Measurements from ENCODE around the gene BOLA3. TPM values are rescaled to one million over a fixed set of nuclear protein-coding genes. Genes with fewer than 3 reads are reported as not detected.

BOLA3 gene
- polyA plus RNA-seq, 1 experiment, result 38.6 TPM

GRCh38 chr2:74174909-74175308 lies 27.2 kb upstream of the BOLA3 start:
- ChIA-PET POLR2A (no interaction called here), CTCF (interaction anchor here (0.8 kb wide), 1 partner anchor 28 kb away, joined by 4 read pairs; the partner anchor contains the start of gene BOLA3)
- peaks cover 4% of the 10 kb centered on the region; the same call in 1 of the 2 replicates for H3K9me3 ChIP-seq (ENCODE audit: control insufficient read depth, insufficient read depth, low read length)
- DNase-seq (ENCODE audit: low read depth, low spot score), result no peak
- no peaks in the 10 kb centered on the region for H3K27me3 ChIP-seq (ENCODE audit: control insufficient read depth, insufficient read depth, low read length)
- H3K4me3 ChIP-seq (ENCODE audit: low read depth, low read length), result no peak overlapping the region
- no peak overlapping the region for H3K27ac ChIP-seq (ENCODE audit: low read depth, low read length)
- TF ChIP-seq CTCF (IDR thresholded peaks at IDR 0.05; ENCODE audit: low read depth, low read length), result no peak

GRCh38 chr2:74168739-74169138 lies 21.0 kb upstream of the BOLA3 start:
- POLR2A ChIA-PET, result interaction anchor here (2.9 kb wide), 1 partner anchor 10 kb away, joined by 9 read pairs; the partner anchor contains the start of gene MOB1A
- DNase-seq (ENCODE audit: low read depth, low spot score), result no peak
- Histone ChIP-seq H3K4me3 (ENCODE audit: low read depth, low read length) (no peak overlapping the region), H3K27me3 (ENCODE audit: control insufficient read depth, insufficient read depth, low read length) (no peaks in the 10 kb centered on the region), H3K9me3 (ENCODE audit: control insufficient read depth, insufficient read depth, low read length) (no peaks in the 10 kb centered on the region), H3K27ac (ENCODE audit: low read depth, low read length) (no peak overlapping the region)
- TF ChIP-seq CTCF (IDR thresholded peaks at IDR 0.05; ENCODE audit: low read depth, low read length), result no peak
- CTCF ChIA-PET, result interaction anchor here (1.0 to 1.4 kb wide), 3 partner anchors 11 to 22 kb away, joined by 5 read pairs; partner anchors contain the start of gene BOLA3

GRCh38 chr2:74164761-74165160 lies 17.0 kb upstream of the BOLA3 start:
- DNase-seq (ENCODE audit: low read depth, low spot score), result no peak
- no peak for TF ChIP-seq CTCF (IDR thresholded peaks at IDR 0.05; ENCODE audit: low read depth, low read length)
- H3K9me3 ChIP-seq (ENCODE audit: control insufficient read depth, insufficient read depth, low read length), result no peaks in the 10 kb centered on the region
- H3K27me3 ChIP-seq (ENCODE audit: control insufficient read depth, insufficient read depth, low read length), result no peaks in the 10 kb centered on the region
- H3K4me3 ChIP-seq (ENCODE audit: low read depth, low read length), result no peak overlapping the region
- ChIA-PET CTCF (no interaction called here), POLR2A (no interaction called here)
- H3K27ac ChIP-seq (ENCODE audit: low read depth, low read length), result no peak overlapping the region

- Histone ChIP-seq H3K4me3 (ENCODE audit: low read depth, low read length) (no peak overlapping the region), H3K27ac (ENCODE audit: low read depth, low read length) (no peak overlapping the region), H3K9me3 (ENCODE audit: control insufficient read depth, insufficient read depth, low read length) (no peaks in the 10 kb centered on the region), H3K27me3 (ENCODE audit: control insufficient read depth, insufficient read depth, low read length) (no peaks in the 10 kb centered on the region)
- CTCF ChIA-PET, result interaction anchor here (1.0 kb wide), 1 partner anchor 15 kb away, joined by 4 read pairs; the partner anchor contains the start of gene BOLA3
- POLR2A ChIA-PET, result no interaction called here
- TF ChIP-seq CTCF (IDR thresholded peaks at IDR 0.05; ENCODE audit: low read depth, low read length), result no peak
- no peak for DNase-seq (ENCODE audit: low read depth, low spot score)
These were observed 15.2 kb upstream of the BOLA3 start for GRCh38 chr2:74162951-74163350.

- POLR2A ChIA-PET, result no interaction called here
- DNase-seq (ENCODE audit: low read depth, low spot score), result no peak
- Histone ChIP-seq H3K27ac (ENCODE audit: low read depth, low read length) (no peak overlapping the region), H3K27me3 (ENCODE audit: control insufficient read depth, insufficient read depth, low read length) (no peaks in the 10 kb centered on the region), H3K9me3 (ENCODE audit: control insufficient read depth, insufficient read depth, low read length) (no peaks in the 10 kb centered on the region), H3K4me3 (ENCODE audit: low read depth, low read length) (no peak overlapping the region)
- CTCF ChIA-PET, result interaction anchor here (2.7 kb wide), 1 partner anchor 332 kb away, joined by 16 read pairs; no protein-coding TSS in a partner anchor
- no peak for TF ChIP-seq CTCF (IDR thresholded peaks at IDR 0.05; ENCODE audit: low read depth, low read length)
These were observed 8.1 kb upstream of the BOLA3 start for GRCh38 chr2:74155830-74156229.
